OCI-LY3 (cell line): ENCODE measurements around the gene PHLDB3.

Experiments
- CTCF ChIP-seq: fragments of 200-600, 300-600 bp; sonication (generic); IDR thresholded peaks from 2 replicates; pipeline ENCODE4 v1.5.1; 2014; ENCODE audit warnings: antibody characterized with exemption, low read length, low read depth
- EZH2phosphoT487 ChIP-seq: fragments of 200-600 bp; shearing (Covaris generic); IDR thresholded peaks from 2 replicates; pipeline ENCODE4 v1.6.1; 2018; ENCODE audit warnings: antibody characterized with exemption, mixed run types, low read depth

- TF ChIP-seq CTCF, result no peak
- no peak for TF ChIP-seq EZH2phosphoT487
These were observed 24.0 kb downstream of the PHLDB3 start for GRCh38 chr19:43480574-43480973.
